NT2/D1 (cell line): ENCODE data around the gene ANKRD27.
"Not testable (repeated sequence)": the region's sequence is repeated elsewhere in the genome, so short reads cannot be mapped to it uniquely, and the experiment has no call there.

ENCODE experiments used
- DNase-seq: peaks from one replicate; pipeline ENCODE4 v3.0.0-alpha.2; 2011; ENCODE audit warnings: low read depth, low spot score
- H3K27me3 ChIP-seq: 2 replicates; pipeline ENCODE4 v1.6.0; 2011; ENCODE audit warnings: mild to moderate bottlenecking; ENCODE audit not compliant: insufficient read length, insufficient read depth
- H3K36me3 ChIP-seq: 2 replicates; pipeline ENCODE4 v1.6.1; 2011; ENCODE audit warnings: mild to moderate bottlenecking, low read length, mixed read lengths; ENCODE audit not compliant: insufficient read depth, insufficient read length
- H3K4me1 ChIP-seq: 2 replicates; pipeline ENCODE4 v1.5.1; 2011; ENCODE audit not compliant: insufficient read depth, insufficient read length
- H3K4me3 ChIP-seq: 2 replicates; pipeline ENCODE4 v1.5.1; 2011; ENCODE audit warnings: low read depth; ENCODE audit not compliant: insufficient read length
- H3K9ac ChIP-seq: 2 replicates; pipeline ENCODE4 v1.6.0; 2011; ENCODE audit warnings: low read depth; ENCODE audit not compliant: insufficient read length
- H3K9me3 ChIP-seq: 2 replicates; pipeline ENCODE4 v1.5.1; 2011; ENCODE audit warnings: mild to moderate bottlenecking, low read length; ENCODE audit not compliant: insufficient read depth
- SUZ12 ChIP-seq: IDR thresholded peaks from 2 replicates; pipeline ENCODE4 v1.6.1; 2011; ENCODE audit not compliant: insufficient read length, insufficient read depth; ENCODE audit errors: extremely low read depth
- YY1 ChIP-seq: IDR thresholded peaks from 2 replicates; pipeline ENCODE4 v1.6.1; 2011; ENCODE audit not compliant: insufficient read length, insufficient read depth
- ZNF274 ChIP-seq: IDR thresholded peaks from 2 replicates; pipeline ENCODE4 v1.6.1; 2011; ENCODE audit warnings: mild to moderate bottlenecking, low read depth, low read length

ANKRD27 gene

DNA sequence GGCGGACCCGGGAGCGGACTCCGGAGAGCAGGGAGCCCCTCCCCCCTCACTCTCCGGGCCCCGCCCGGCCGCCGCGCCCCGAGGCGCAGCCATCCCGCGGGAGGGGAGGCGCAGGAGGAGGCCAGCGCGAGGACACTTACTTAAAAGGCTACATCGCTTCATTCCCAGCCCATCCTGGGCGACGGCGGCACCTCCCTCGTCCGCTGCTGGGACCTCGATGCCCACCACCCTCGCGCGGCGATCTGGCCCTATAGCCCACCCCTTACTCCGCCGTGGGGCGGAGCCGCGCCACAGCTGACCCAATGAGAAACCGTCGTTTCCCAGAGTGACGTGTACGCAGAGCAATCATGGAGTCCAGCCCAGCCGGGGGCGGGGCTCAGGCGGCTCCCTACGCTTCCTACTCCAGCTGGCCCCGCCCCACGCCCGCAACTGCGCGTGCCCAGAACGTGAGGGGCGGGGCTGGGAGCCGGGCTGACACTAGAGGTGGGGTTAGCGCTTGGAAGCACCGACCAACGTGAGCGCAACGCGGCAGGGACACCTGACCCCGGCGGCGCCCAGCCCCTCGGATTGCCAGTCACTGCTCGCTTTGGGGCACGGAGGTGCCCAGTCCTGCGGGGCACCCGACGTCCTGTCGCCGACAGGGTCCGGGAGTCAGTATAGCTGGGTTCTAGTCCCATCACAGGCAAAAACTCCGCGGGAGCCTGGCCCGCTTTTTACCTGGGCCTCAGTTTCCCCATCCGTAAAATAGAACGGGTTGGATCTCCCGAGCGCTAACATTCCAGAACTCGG is at the start of gene ANKRD27:
Gene ANKRD27 (minus strand): TSS at position 250 of the 789 bp plus-strand sequence. CDS start 16,165 bp downstream, outside the sequence.
- Histone ChIP-seq H3K36me3 (peaks cover 8% of the 10 kb centered on the region), H3K9me3 (no peaks in the 10 kb centered on the region), H3K4me3 (peak within 1 kb of the TSS; percentile 68), H3K9ac (peak within 1 kb of the TSS; percentile 75), H3K4me1 (peaks cover 5% of the 10 kb centered on the region), H3K27me3 (peaks cover 35% of the 10 kb centered on the region)
- TF ChIP-seq SUZ12 (peak; percentile 8), YY1 (no peak)
- DNase-seq, result peak; percentile 90

DNA sequence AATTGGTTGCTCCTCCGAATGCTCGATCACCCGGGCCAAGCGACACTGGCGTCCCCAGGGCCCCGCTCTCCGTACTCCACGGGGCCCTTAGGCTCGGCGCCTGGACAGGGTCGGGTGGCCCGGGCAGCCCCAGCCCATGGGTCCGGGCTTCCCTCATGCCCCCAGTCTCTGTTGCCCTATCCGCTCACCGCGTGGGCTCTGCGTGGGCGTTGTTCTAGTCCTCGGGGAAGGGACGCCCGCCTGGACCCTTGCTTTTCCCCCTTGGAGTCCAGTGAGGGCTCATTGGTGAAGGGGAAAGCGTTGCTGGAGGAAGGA is 45.9 kb upstream of the ANKRD27 start:
- TF ChIP-seq ZNF274, result no peak
- TF ChIP-seq YY1, result no peak
- no peak for TF ChIP-seq SUZ12
- Histone ChIP-seq H3K36me3 (peaks cover 25% of the 10 kb centered on the region), H3K9me3 (no peaks in the 10 kb centered on the region), H3K9ac (no peak overlapping the region), H3K4me3 (peak overlapping the region; percentile 25), H3K27me3 (no peaks in the 10 kb centered on the region), H3K4me1 (no peaks in the 10 kb centered on the region)
- no peak for DNase-seq

DNA sequence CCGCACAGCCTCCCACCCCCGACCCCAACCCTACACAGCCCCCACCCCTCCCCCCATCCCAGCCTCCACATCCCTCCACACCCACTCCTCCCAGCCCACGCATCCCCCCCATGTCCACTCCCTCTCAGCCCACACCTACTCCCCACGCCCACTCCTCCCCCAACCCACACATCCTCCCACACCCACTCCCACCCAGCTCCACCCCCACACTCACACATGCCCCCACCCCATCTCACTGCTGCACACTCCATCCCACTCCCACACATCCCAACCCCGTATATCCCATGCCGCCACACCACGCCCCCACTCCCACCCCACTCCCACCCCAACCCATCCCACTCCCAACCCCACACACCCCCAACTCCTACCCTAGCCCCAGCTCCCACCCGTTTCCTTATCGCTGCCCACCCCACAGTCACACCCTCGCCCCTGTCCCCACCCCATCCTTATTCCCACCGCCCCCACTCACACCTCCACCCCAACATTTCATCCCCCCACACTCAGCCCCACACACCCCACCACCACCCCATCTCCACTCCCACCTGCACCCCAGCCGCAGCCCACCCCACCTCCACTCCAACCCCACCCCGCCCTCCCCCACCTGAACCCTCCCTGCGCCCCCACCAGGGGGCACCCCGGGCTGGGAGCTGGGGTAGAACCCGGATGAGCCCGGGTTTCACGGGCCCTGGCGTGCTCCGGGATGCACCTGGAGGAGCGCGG is 45.4 kb upstream of the ANKRD27 start:
- Histone ChIP-seq H3K9ac (no peak overlapping the region), H3K27me3 (no peaks in the 10 kb centered on the region), H3K4me1 (no peaks in the 10 kb centered on the region), H3K4me3 (peak overlapping the region; percentile 28), H3K36me3 (peaks cover 25% of the 10 kb centered on the region), H3K9me3 (no peaks in the 10 kb centered on the region)
- TF ChIP-seq ZNF274 (no peak), YY1 (no peak), SUZ12 (no peak)
- no peak for DNase-seq

DNA sequence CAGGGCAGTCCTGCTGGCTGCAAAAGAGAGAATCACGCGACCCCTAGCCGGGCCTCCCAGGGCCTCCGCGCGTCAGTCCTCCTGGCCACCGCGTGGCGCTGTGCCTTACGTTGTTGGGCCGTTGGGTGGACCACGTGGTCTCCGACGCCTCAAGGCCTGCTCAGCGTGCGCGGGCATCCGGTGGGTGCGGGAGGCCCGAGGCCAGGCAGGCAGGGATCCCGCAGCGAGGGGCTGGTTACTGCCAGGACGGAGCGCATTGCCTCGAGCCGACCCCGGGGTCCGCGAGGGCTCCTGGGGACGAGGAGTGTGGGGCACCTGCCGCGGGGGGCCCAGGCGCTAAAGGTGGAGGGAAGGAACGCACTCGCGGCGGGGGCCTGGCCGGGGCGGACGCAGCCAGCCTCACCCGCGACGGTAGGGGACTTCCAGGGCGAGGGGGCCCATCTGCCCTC is 44.7 kb upstream of the ANKRD27 start, which contains the start of gene TDRD12:
Gene TDRD12 (plus strand): TSS at position 157 of the 449 bp plus-strand sequence. CDS start 306 bp downstream, outside the sequence.
- H3K4me1 ChIP-seq, result no peaks in the 10 kb centered on the region
- H3K9me3 ChIP-seq, result no peaks in the 10 kb centered on the region
- DNase-seq, result peak; percentile 84
- TF ChIP-seq ZNF274 (no peak), SUZ12 (no peak), YY1 (no peak)
- H3K27me3 ChIP-seq, result no peaks in the 10 kb centered on the region
- H3K4me3 ChIP-seq, result peak within 1 kb of the TSS; percentile 83
- H3K36me3 ChIP-seq, result peaks cover 25% of the 10 kb centered on the region
- peak within 1 kb of the TSS; percentile 86 for H3K9ac ChIP-seq

DNA sequence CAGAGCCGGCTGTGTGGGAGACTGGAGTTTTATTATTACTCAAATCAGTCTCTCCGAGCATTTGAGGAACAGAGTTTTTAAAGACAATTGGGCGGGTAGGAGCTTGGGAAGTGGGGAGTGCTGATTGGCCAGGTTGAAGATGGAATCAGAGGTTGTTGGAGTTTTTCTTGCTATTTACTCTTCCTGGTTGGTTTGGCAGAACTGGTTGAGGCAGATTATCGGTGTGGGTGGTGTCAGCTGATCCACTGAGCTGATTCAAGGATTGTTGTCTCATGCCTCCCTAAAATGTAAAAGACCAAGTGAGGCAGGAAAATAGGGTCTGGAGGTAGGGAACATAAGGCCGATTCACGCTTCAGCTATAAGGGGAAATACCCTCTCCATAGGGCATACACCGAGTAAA is 43.3 kb upstream of the ANKRD27 start:
- Histone ChIP-seq H3K27me3 (no peaks in the 10 kb centered on the region), H3K4me1 (no peaks in the 10 kb centered on the region), H3K9me3 (no peaks in the 10 kb centered on the region), H3K4me3 (no peak overlapping the region), H3K9ac (no peak overlapping the region), H3K36me3 (peaks cover 20% of the 10 kb centered on the region)
- TF ChIP-seq YY1 (no peak), SUZ12 (no peak), ZNF274 (no peak)
- no peak for DNase-seq

DNA sequence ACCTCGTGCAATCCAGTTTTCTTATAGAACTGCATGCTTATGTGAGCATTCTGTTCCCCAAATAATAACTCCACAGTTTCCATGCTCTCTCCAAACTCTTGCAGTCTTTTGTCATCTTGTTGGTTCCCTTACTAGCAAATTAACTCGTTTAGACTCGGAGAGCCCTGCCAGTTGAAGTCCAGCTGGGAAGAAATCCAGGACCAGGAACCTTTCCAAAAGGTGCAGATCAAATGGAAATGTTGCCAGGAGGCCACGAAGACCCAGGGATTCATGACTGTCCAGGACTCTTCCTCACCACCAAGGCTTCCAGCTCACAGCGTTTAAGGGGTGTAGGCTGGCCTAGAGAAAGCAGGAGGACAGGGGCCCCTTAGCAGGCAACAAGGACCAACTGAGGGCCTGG is 42.5 kb upstream of the ANKRD27 start:
- Histone ChIP-seq H3K36me3 (peaks cover 14% of the 10 kb centered on the region), H3K9ac (no peak overlapping the region)

DNA sequence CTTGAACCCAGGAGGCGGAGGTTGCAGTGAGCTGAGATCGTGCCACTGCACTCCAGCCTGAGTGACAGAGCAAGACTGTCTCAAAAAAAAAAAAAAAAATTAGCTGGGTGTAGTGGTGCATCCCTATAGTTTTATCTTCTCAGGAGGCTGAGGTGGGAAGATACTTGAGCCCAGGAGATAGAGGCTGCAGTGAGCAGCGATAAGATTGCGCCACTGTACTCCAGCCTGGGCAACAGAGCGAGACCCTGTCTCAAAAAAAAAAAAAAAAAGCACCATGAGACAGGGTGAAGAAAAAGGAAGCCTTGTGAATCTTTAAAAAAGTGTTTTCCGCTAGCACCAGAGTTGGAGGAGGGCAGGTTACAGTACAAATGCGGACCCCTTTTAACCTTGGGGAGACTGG is 41.2 kb upstream of the ANKRD27 start:
- H3K9ac ChIP-seq, DNase-seq, H3K9me3 ChIP-seq, H3K27me3 ChIP-seq, H3K4me3 ChIP-seq, H3K4me1 ChIP-seq: not testable (repeated sequence)
- H3K36me3 ChIP-seq, result peaks cover 15% of the 10 kb centered on the region

More for the DNA sequence above, 42.5 kb upstream of the ANKRD27 start:
- Histone ChIP-seq H3K4me3 (no peak overlapping the region), H3K9me3 (no peaks in the 10 kb centered on the region), H3K27me3 (no peaks in the 10 kb centered on the region), H3K4me1 (no peaks in the 10 kb centered on the region)
- no peak for TF ChIP-seq ZNF274
- no peak for TF ChIP-seq SUZ12
- no peak for TF ChIP-seq YY1
- DNase-seq, result no peak
